Common myeloid progenitor, CD34-positive (primary cell): ENCODE results near the gene PTPRN2.

Source experiments
- CTCF ChIA-PET: fragments of 350-600 bp; sonication (Branson Sonifier 250); formaldehyde crosslinking; loops from one replicate; lab custom pipeline; 2021; ENCODE audit warnings: antibody characterized with exemption; lab: Charles Lee
- POLR2A ChIA-PET: fragments of 350-600 bp; sonication (Branson Sonifier 250); formaldehyde crosslinking; loops from one replicate; lab custom pipeline; 2021; ENCODE audit warnings: antibody characterized with exemption; lab: Charles Lee
- DNase-seq, 3 donors: peaks; one replicate each; pipeline versions ENCODE4 v3.0.0 to v3.0.0-alpha.2; 2013
- H3K27ac ChIP-seq, 2 experiments: 1 replicate in 1 of 2; 2 replicates in 1 of 2; pipeline ENCODE4 v1.7.0; 2013; ENCODE audit warnings: inconsistent platforms in 2 of 2, low read length in 2 of 2, mild to moderate bottlenecking in 2 of 2, low read depth in 1 of 2, moderate library complexity in 1 of 2; ENCODE audit not compliant: severe bottlenecking in 2 of 2, insufficient read depth in 1 of 2, poor library complexity in 1 of 2
- H3K27me3 ChIP-seq, 5 experiments: replicated peaks in 2 of 5; 1 replicate in 3 of 5; 2 replicates in 2 of 5; pipeline versions ENCODE4 v1.6.1 to v1.7.0; 2013; ENCODE audit warnings: low read length in 4 of 5, mild to moderate bottlenecking in 2 of 5, moderate library complexity in 2 of 5, inconsistent platforms in 1 of 5; ENCODE audit not compliant: insufficient read depth in 5 of 5, control insufficient read depth in 4 of 5
- H3K36me3 ChIP-seq, 4 experiments: 1 replicate in 2 of 4; 2 replicates in 2 of 4; pipeline versions ENCODE4 v1.6.1 to v1.7.0; 2013; ENCODE audit warnings: low read length in 3 of 4, control low read depth in 1 of 4, mild to moderate bottlenecking in 1 of 4; ENCODE audit not compliant: control insufficient read depth in 4 of 4, insufficient read depth in 4 of 4
- H3K4me1 ChIP-seq, 4 experiments: 1 replicate in 3 of 4; 2 replicates in 1 of 4; pipeline versions ENCODE4 v1.6.1 to v1.7.1; 2013; ENCODE audit warnings: low read length in 3 of 4, mild to moderate bottlenecking in 3 of 4, control low read depth in 1 of 4, inconsistent platforms in 1 of 4, moderate library complexity in 1 of 4; ENCODE audit not compliant: control insufficient read depth in 4 of 4, insufficient read depth in 4 of 4; ENCODE audit errors: control extremely low read depth in 1 of 4
- H3K4me3 ChIP-seq, 7 experiments: 1 replicate in 4 of 7; 2 replicates in 3 of 7; pipeline versions ENCODE4 v1.5.1 to v1.7.0; 2013; ENCODE audit warnings: mild to moderate bottlenecking in 7 of 7, low read length in 6 of 7, moderate library complexity in 6 of 7, inconsistent platforms in 2 of 7, low read depth in 2 of 7, control low read depth in 1 of 7; ENCODE audit not compliant: insufficient read depth in 4 of 7, control insufficient read depth in 1 of 7; ENCODE audit errors: extremely low read depth in 1 of 7
- H3K9me3 ChIP-seq, 5 experiments: 1 replicate in 4 of 5; 2 replicates in 1 of 5; pipeline versions ENCODE4 v1.6.1 to v1.7.1; 2013; ENCODE audit warnings: low read length in 4 of 5, mild to moderate bottlenecking in 2 of 5, inconsistent platforms in 1 of 5, low read depth in 1 of 5, moderate library complexity in 1 of 5; ENCODE audit not compliant: control insufficient read depth in 4 of 5, insufficient read depth in 2 of 5; ENCODE audit errors: control extremely low read depth in 1 of 5
- WGBS: methylation state at CpG from one replicate; pipeline ENCODE4 v1.1.5; 2013; ENCODE audit not compliant: insufficient coverage; 5-methylcytosine and 5-hydroxymethylcytosine counted together

PTPRN2 gene

DNA sequence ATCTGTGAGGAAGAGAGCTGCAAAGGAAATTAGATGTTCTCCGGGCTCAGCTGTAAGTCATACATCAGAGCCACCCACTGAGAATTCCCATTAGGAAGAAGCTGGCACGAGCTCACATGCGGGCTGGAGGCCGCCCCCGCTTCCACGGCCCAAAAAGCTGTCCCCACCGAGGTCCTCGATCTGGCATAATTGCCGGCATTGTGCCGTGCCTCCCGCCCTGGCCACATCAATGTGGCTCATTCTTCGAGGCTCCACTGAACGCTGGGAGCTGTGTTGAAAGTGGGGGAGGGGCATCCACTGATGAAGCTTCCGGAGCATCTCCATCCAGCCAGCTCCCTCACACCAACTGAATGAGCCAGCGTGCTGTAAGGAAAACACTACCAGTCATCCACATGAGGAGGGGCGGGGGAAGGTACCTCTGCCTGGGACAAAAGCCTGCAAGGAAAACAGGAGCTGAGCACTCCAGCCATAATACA lies 173.1 kb downstream of the PTPRN2 start:
- Histone ChIP-seq H3K4me1 (no peaks in the 10 kb centered on the region), H3K27me3 (no peaks in the 10 kb centered on the region), H3K4me3 (no peak overlapping the region), H3K36me3 (no peaks in the 10 kb centered on the region), H3K9me3 (peaks cover 0 to 16% (median 2%) of the 10 kb centered on the region in 5 experiments), H3K27ac (no peak overlapping the region)
- WGBS = 97% methylated on average over 10 of the region's 16 CpGs
- ChIA-PET POLR2A (no interaction called here), CTCF (interaction anchor here (1.4 kb wide), 1 partner anchor 8 kb away, joined by 3 read pairs; no protein-coding TSS in a partner anchor)
- no peak for DNase-seq

- no peak overlapping the region for H3K4me3 ChIP-seq
- H3K27me3 ChIP-seq = no peaks in the 10 kb centered on the region
- ChIA-PET POLR2A (no interaction called here), CTCF (interaction anchor here (1.4 kb wide), 1 partner anchor 7 kb away, joined by 3 read pairs; no protein-coding TSS in a partner anchor)
- H3K4me1 ChIP-seq = peaks cover 0 to 4% (median under 1%) of the 10 kb centered on the region in 4 experiments
- H3K27ac ChIP-seq = no peak overlapping the region
- WGBS = 95% methylated on average over 8 of the region's 11 CpGs
- DNase-seq = no peak
- peaks cover 0 to 16% (median 2%) of the 10 kb centered on the region in 5 experiments for H3K9me3 ChIP-seq
- no peaks in the 10 kb centered on the region for H3K36me3 ChIP-seq
Observed at GRCh38 chr7:158414002-158414401, 173.6 kb downstream of the PTPRN2 start.

GRCh38 chr7:158411232-158411950 lies 176.2 kb downstream of the PTPRN2 start:
- Histone ChIP-seq H3K27me3 (no peaks in the 10 kb centered on the region), H3K36me3 (no peaks in the 10 kb centered on the region), H3K27ac (no peak overlapping the region), H3K4me3 (no peak overlapping the region), H3K4me1 (peaks cover 0 to 10% (median 6%) of the 10 kb centered on the region in 4 experiments), H3K9me3 (no peaks in the 10 kb centered on the region)
- DNase-seq = no peak
- ChIA-PET POLR2A (no interaction called here), CTCF (interaction anchor here (0.7 to 1.9 kb wide), 2 partner anchors 14 to 21 kb away, joined by 3 to 7 read pairs; no protein-coding TSS in a partner anchor)
- 95% methylated on average over 24 of the region's 24 CpGs for WGBS

GRCh38 chr7:158410720-158411119 lies 176.9 kb downstream of the PTPRN2 start:
- H3K9me3 ChIP-seq = no peaks in the 10 kb centered on the region
- H3K4me3 ChIP-seq = no peak overlapping the region
- ChIA-PET POLR2A (no interaction called here), CTCF (interaction anchor here (0.7 to 1.9 kb wide), 2 partner anchors 14 to 22 kb away, joined by 3 to 7 read pairs; no protein-coding TSS in a partner anchor)
- no peak overlapping the region for H3K27ac ChIP-seq
- WGBS = 84% methylated on average over 12 of the region's 12 CpGs
- H3K27me3 ChIP-seq = no peaks in the 10 kb centered on the region
- H3K36me3 ChIP-seq = no peaks in the 10 kb centered on the region
- DNase-seq = no peak
- peaks cover 0 to 10% (median 6%) of the 10 kb centered on the region in 4 experiments for H3K4me1 ChIP-seq

GRCh38 chr7:158409816-158410330 lies 177.8 kb downstream of the PTPRN2 start:
- Histone ChIP-seq H3K4me1 (peaks cover 0 to 10% (median 6%) of the 10 kb centered on the region in 4 experiments), H3K9me3 (no peaks in the 10 kb centered on the region), H3K36me3 (no peaks in the 10 kb centered on the region), H3K4me3 (no peak overlapping the region), H3K27me3 (no peaks in the 10 kb centered on the region), H3K27ac (no peak overlapping the region)
- no peak for DNase-seq
- ChIA-PET POLR2A (interaction anchor here (0.6 kb wide), 1 partner anchor 8 kb away, joined by 3 read pairs; no protein-coding TSS in a partner anchor), CTCF (interaction anchor here (1.4 to 1.9 kb wide), 3 partner anchors 13 to 55 kb away, joined by 4 to 7 read pairs (median 4); no protein-coding TSS in a partner anchor)
- 97% methylated on average over 9 of the region's 13 CpGs for WGBS

DNA sequence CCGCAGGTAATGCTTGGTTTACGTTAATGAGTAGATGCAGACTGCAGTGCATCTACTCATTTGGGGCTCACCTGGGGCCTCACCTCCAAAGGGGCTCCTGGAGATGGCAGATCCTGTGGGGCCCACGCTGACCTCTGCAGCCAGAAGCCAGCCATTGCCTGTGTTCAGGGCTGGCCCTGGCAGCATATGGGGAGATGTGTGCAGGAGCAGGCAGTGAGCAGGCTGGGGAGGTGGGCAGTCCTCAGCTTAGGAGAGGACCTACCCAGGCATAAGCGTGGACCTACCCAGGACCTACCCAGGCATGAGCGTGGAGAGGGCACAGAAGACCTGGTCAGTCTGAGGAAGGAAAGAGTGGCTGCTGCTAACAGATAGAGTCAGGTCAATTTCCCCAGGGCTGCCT lies 178.5 kb downstream of the PTPRN2 start:
- H3K36me3 ChIP-seq = no peaks in the 10 kb centered on the region
- ChIA-PET CTCF (interaction anchor here (1.4 to 1.9 kb wide), 3 partner anchors 12 to 55 kb away, joined by 4 to 7 read pairs (median 4); no protein-coding TSS in a partner anchor), POLR2A (interaction anchor here (0.6 kb wide), 1 partner anchor 8 kb away, joined by 3 read pairs; no protein-coding TSS in a partner anchor)
- no peak overlapping the region for H3K27ac ChIP-seq
- H3K4me3 ChIP-seq = no peak overlapping the region
- no peak for DNase-seq
- H3K27me3 ChIP-seq = no peaks in the 10 kb centered on the region
- 97% methylated on average over 4 of the region's 5 CpGs for WGBS
- H3K4me1 ChIP-seq = peaks cover 0 to 10% (median 6%) of the 10 kb centered on the region in 4 experiments
- H3K9me3 ChIP-seq = no peaks in the 10 kb centered on the region
